ENCODE data around the gene PCYT1A. TPM values are rescaled to one million over a fixed set of nuclear protein-coding genes. Genes with fewer than 3 reads are reported as not detected.
A peak's percentile ranks its signal among the peaks of the same experiment; 100 is the strongest.

PCYT1A gene
- total RNA-seq, 1 experiment from 2014 or later = 64.5 TPM

- TF ChIP-seq, protein P1, sequence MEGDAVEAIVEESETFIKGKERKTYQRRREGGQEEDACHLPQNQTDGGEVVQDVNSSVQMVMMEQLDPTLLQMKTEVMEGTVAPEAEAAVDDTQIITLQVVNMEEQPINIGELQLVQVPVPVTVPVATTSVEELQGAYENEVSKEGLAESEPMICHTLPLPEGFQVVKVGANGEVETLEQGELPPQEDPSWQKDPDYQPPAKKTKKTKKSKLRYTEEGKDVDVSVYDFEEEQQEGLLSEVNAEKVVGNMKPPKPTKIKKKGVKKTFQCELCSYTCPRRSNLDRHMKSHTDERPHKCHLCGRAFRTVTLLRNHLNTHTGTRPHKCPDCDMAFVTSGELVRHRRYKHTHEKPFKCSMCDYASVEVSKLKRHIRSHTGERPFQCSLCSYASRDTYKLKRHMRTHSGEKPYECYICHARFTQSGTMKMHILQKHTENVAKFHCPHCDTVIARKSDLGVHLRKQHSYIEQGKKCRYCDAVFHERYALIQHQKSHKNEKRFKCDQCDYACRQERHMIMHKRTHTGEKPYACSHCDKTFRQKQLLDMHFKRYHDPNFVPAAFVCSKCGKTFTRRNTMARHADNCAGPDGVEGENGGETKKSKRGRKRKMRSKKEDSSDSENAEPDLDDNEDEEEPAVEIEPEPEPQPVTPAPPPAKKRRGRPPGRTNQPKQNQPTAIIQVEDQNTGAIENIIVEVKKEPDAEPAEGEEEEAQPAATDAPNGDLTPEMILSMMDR (IDR thresholded peaks at IDR 0.05; ENCODE audit: unreplicated experiment) = no peak
- ChIA-PET CTCF (interaction anchor here (0.7 to 1.7 kb wide), 2 partner anchors 23 to 147 kb away, joined by 3 to 4 read pairs; no protein-coding TSS in a partner anchor), POLR2A (interaction anchor here (0.6 kb wide), 2 partner anchors 19 to 225 kb away, joined by 3 read pairs; no protein-coding TSS in a partner anchor)
- intact Hi-C loops (cut with micrococcal nuclease) = no loop called here
- H3K4me1 Mint-ChIP-seq (ENCODE audit: insufficient read depth, unreplicated experiment) = peaks cover 7% of the 10 kb centered on the region
- no peak overlapping the region for H3K4me3 Mint-ChIP-seq (ENCODE audit: unreplicated experiment)
- no peaks in the 10 kb centered on the region for H3K9me3 Mint-ChIP-seq (ENCODE audit: unreplicated experiment)
- no peaks in the 10 kb centered on the region for H3K36me3 Mint-ChIP-seq (ENCODE audit: insufficient read depth, unreplicated experiment)
- BruUV-seq (replicated peaks) = no TSS peak
- peak; percentile 71 for DNase-seq (ENCODE audit: unreplicated experiment)
- no peak overlapping the region for H3K27ac Mint-ChIP-seq (ENCODE audit: low read depth, unreplicated experiment)
- peaks cover 11% of the 10 kb centered on the region for H3K27me3 Mint-ChIP-seq (ENCODE audit: insufficient read depth, unreplicated experiment)
Measured at GRCh38 chr3:196219194-196219969, 68.1 kb downstream of the PCYT1A start.

- Mint-ChIP-seq H3K4me1 (ENCODE audit: insufficient read depth, unreplicated experiment) (peaks cover 7% of the 10 kb centered on the region), H3K27ac (ENCODE audit: low read depth, unreplicated experiment) (no peak overlapping the region), H3K27me3 (ENCODE audit: insufficient read depth, unreplicated experiment) (peaks cover 11% of the 10 kb centered on the region), H3K9me3 (ENCODE audit: unreplicated experiment) (no peaks in the 10 kb centered on the region), H3K36me3 (ENCODE audit: insufficient read depth, unreplicated experiment) (no peaks in the 10 kb centered on the region), H3K4me3 (ENCODE audit: unreplicated experiment) (no peak overlapping the region)
- no peak for DNase-seq (ENCODE audit: unreplicated experiment)
- intact Hi-C loops (cut with micrococcal nuclease) = no loop called here
- ChIA-PET CTCF (interaction anchor here (0.6 kb wide), 1 partner anchor 26 kb away, joined by 3 read pairs; no protein-coding TSS in a partner anchor), POLR2A (interaction anchor here (0.6 kb wide), 1 partner anchor 13 kb away, joined by 3 read pairs; no protein-coding TSS in a partner anchor)
- no TSS peak for BruUV-seq (replicated peaks)
- TF ChIP-seq, protein P1 (IDR thresholded peaks at IDR 0.05; ENCODE audit: unreplicated experiment) = no peak
Measured at GRCh38 chr3:196218155-196218712, 69.3 kb downstream of the PCYT1A start.

GRCh38 chr3:196217307-196218154 lies 70.0 kb downstream of the PCYT1A start:
- H3K4me3 Mint-ChIP-seq (ENCODE audit: unreplicated experiment) = no peak overlapping the region
- peaks cover 11% of the 10 kb centered on the region for H3K27me3 Mint-ChIP-seq (ENCODE audit: insufficient read depth, unreplicated experiment)
- no peaks in the 10 kb centered on the region for H3K36me3 Mint-ChIP-seq (ENCODE audit: insufficient read depth, unreplicated experiment)
- DNase-seq (ENCODE audit: unreplicated experiment) = no peak
- ChIA-PET POLR2A (no interaction called here), CTCF (interaction anchor here (0.7 kb wide), 1 partner anchor 11 kb away, joined by 4 read pairs; no protein-coding TSS in a partner anchor)
- BruUV-seq (replicated peaks) = no TSS peak
- no peaks in the 10 kb centered on the region for H3K9me3 Mint-ChIP-seq (ENCODE audit: unreplicated experiment)
- TF ChIP-seq, protein P1 (IDR thresholded peaks at IDR 0.05; ENCODE audit: unreplicated experiment) = no peak
- H3K27ac Mint-ChIP-seq (ENCODE audit: low read depth, unreplicated experiment) = no peak overlapping the region
- H3K4me1 Mint-ChIP-seq (ENCODE audit: insufficient read depth, unreplicated experiment) = peaks cover 7% of the 10 kb centered on the region
- intact Hi-C loops (cut with micrococcal nuclease) = no loop called here

All from MCF 10A (cell line).